ENCODE data around the gene HEATR5A.

DNA sequence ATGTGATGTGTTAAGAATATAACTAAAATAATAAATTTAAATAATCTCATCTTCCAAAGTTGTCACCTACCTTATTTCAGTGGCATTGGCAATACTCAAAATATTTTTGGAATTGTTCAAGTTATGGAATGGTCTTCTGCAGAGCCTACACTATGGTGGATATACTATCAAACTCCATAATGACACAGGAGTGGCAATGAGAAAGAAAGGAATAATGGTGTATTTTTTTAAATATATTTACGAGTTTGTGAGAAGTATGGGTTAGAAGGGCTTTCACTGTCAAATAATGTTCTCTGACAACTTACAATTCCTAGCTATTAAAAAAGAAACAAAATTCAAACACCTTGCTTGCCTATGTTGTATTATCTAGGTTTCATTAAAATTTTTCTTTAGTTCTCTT lies 38.1 kb downstream of the HEATR5A start:
- TF ChIP-seq, protein P1, sequence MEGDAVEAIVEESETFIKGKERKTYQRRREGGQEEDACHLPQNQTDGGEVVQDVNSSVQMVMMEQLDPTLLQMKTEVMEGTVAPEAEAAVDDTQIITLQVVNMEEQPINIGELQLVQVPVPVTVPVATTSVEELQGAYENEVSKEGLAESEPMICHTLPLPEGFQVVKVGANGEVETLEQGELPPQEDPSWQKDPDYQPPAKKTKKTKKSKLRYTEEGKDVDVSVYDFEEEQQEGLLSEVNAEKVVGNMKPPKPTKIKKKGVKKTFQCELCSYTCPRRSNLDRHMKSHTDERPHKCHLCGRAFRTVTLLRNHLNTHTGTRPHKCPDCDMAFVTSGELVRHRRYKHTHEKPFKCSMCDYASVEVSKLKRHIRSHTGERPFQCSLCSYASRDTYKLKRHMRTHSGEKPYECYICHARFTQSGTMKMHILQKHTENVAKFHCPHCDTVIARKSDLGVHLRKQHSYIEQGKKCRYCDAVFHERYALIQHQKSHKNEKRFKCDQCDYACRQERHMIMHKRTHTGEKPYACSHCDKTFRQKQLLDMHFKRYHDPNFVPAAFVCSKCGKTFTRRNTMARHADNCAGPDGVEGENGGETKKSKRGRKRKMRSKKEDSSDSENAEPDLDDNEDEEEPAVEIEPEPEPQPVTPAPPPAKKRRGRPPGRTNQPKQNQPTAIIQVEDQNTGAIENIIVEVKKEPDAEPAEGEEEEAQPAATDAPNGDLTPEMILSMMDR (IDR thresholded peaks at IDR 0.05; ENCODE audit: borderline replicate concordance, extremely low read depth, low read length, poor library complexity, severe bottlenecking), result no peak
- no peak for TF ChIP-seq EZH2 (IDR thresholded peaks at IDR 0.05; ENCODE audit: borderline replicate concordance, low read depth, low read length, severe bottlenecking)
